DMS 273 (cell line): ENCODE data around the gene SMIM24.
A peak's percentile ranks its signal among the peaks of the same experiment; 100 is the strongest.

ENCODE experiments used
- DNase-seq: peaks from one replicate; lab custom pipeline; 2025; ENCODE audit not compliant: unreplicated experiment; lab: John Stamatoyannopoulos, UW

The SMIM24 gene

GRCh38 chr19:3499738-3500428 lies 19.6 kb upstream of the SMIM24 start:
- DNase-seq = peak; percentile 39

- no peak for DNase-seq
Measured at GRCh38 chr19:3497757-3498520, 17.6 kb upstream of the SMIM24 start.

- no peak for DNase-seq
Measured at GRCh38 chr19:3496392-3497273, 16.3 kb upstream of the SMIM24 start.

- peak; percentile 29 for DNase-seq
Measured at GRCh38 chr19:3494559-3494958, 14.2 kb upstream of the SMIM24 start.

- DNase-seq = peak; percentile 55
Measured at GRCh38 chr19:3494051-3494450, 13.7 kb upstream of the SMIM24 start.

GRCh38 chr19:3493651-3494050 lies 13.3 kb upstream of the SMIM24 start:
- no peak for DNase-seq

- no peak for DNase-seq
Measured at GRCh38 chr19:3492919-3493318, 12.6 kb upstream of the SMIM24 start.

GRCh38 chr19:3492131-3492839 lies 12.0 kb upstream of the SMIM24 start:
- no peak for DNase-seq

GRCh38 chr19:3491396-3492119 lies 11.2 kb upstream of the SMIM24 start:
- DNase-seq = no peak

GRCh38 chr19:3483226-3483628 lies 2.9 kb upstream of the SMIM24 start, which contains the start of gene SMIM44:
SMIM44 (minus strand) TSS chr19:3483441; CDS start chr19:3483403, 38 bp downstream.
- DNase-seq = no peak

GRCh38 chr19:3482507-3483225 lies 2.3 kb upstream of the SMIM24 start:
- peak; percentile 52 for DNase-seq

GRCh38 chr19:3481241-3482090 lies 1.1 kb upstream of the SMIM24 start:
- DNase-seq = no peak

- peak; percentile 57 for DNase-seq
Measured at GRCh38 chr19:3479834-3480215, 500 bp downstream of the SMIM24 start.

GRCh38 chr19:3479177-3479833 lies 1.0 kb downstream of the SMIM24 start:
- peak; percentile 72 for DNase-seq

- no peak for DNase-seq
Measured at GRCh38 chr19:3478409-3479176, 1.7 kb downstream of the SMIM24 start.

GRCh38 chr19:3477951-3478350 lies 2.4 kb downstream of the SMIM24 start:
- no peak for DNase-seq

- no peak for DNase-seq
Measured at GRCh38 chr19:3477506-3477905, 2.8 kb downstream of the SMIM24 start.
